MM.1S (cell line): ENCODE results near the gene VPS16.
A peak's percentile ranks its signal among the peaks of the same experiment; 100 is the strongest.
"Not testable (repeated sequence)": the region's sequence is repeated elsewhere in the genome, so short reads cannot be mapped to it uniquely, and the experiment has no call there.

Experiments used
- DNase-seq: peaks from one replicate; pipeline ENCODE4 v3.0.0-alpha.2; 2015
- H2AFZ ChIP-seq: fragments of 300-600 bp; sonication (generic); 2 replicates; pipeline ENCODE4 v1.6.0; 2016; ENCODE audit warnings: antibody characterized with exemption, low read length
- H3F3A ChIP-seq: fragments of 300-600 bp; sonication (generic); 2 replicates; pipeline ENCODE4 v1.6.1; 2016; ENCODE audit warnings: mild to moderate bottlenecking, antibody characterized with exemption, low read length, moderate library complexity, mixed read lengths; ENCODE audit not compliant: insufficient read depth
- H3K27ac ChIP-seq: fragments of 300-600 bp; sonication (generic); 2 replicates; pipeline ENCODE4 v1.5.1; 2016; ENCODE audit warnings: mild to moderate bottlenecking, low read length
- H3K27me3 ChIP-seq: fragments of 300-600 bp; sonication (generic); replicated peaks from 2 replicates; pipeline ENCODE4 v1.6.0; 2016; ENCODE audit warnings: low read length; ENCODE audit not compliant: insufficient read depth
- H3K36me3 ChIP-seq: fragments of 300-600 bp; sonication (generic); replicated peaks from 2 replicates; pipeline ENCODE4 v1.6.1; 2016; ENCODE audit warnings: mild to moderate bottlenecking, low read length, mixed read lengths; ENCODE audit not compliant: insufficient read depth
- H3K4me1 ChIP-seq: fragments of 300-600 bp; sonication (generic); 2 replicates; pipeline ENCODE4 v1.6.1; 2016; ENCODE audit warnings: low read length, mixed read lengths
- H3K4me2 ChIP-seq: fragments of 300-600 bp; sonication (generic); 2 replicates; pipeline ENCODE4 v1.6.0; 2016; ENCODE audit warnings: low read depth, low read length
- H3K4me3 ChIP-seq: fragments of 300-600 bp; sonication (generic); 2 replicates; pipeline ENCODE4 v1.5.1; 2016; ENCODE audit warnings: low read length, mixed read lengths
- H3K79me2 ChIP-seq: fragments of 300-600 bp; sonication (generic); 2 replicates; pipeline ENCODE4 v1.6.1; 2016; ENCODE audit warnings: mixed run types, low read length, mixed read lengths
- H3K9ac ChIP-seq: fragments of 300-600 bp; sonication (generic); 2 replicates; pipeline ENCODE4 v1.6.1; 2016; ENCODE audit warnings: low read length, mixed read lengths
- H3K9me2 ChIP-seq: fragments of 300-600 bp; sonication (generic); replicated peaks from 2 replicates; pipeline ENCODE4 v1.6.1; 2016; ENCODE audit warnings: mild to moderate bottlenecking, low read length, mixed read lengths; ENCODE audit not compliant: insufficient read depth
- H3K9me3 ChIP-seq: fragments of 300-600 bp; sonication (generic); replicated peaks from 2 replicates; pipeline ENCODE4 v1.6.1; 2016; ENCODE audit warnings: mild to moderate bottlenecking, low read length, mixed read lengths; ENCODE audit not compliant: insufficient read depth
- H4K20me1 ChIP-seq: fragments of 300-600 bp; sonication (generic); 2 replicates; pipeline ENCODE4 v1.6.1; 2016; ENCODE audit warnings: mild to moderate bottlenecking, low read length, moderate library complexity, mixed read lengths; ENCODE audit not compliant: insufficient read depth
- CTCF ChIP-seq: fragments of 300-600 bp; sonication (generic); IDR thresholded peaks from 2 replicates; pipeline ENCODE4 v1.5.1; 2016; ENCODE audit warnings: antibody characterized with exemption, low read length, mixed read lengths
- EZH2 ChIP-seq: fragments of 300-600 bp; sonication (generic); optimal IDR thresholded peaks from 2 replicates; pipeline ENCODE3; 2017; ENCODE audit warnings: low read depth, mild to moderate bottlenecking, antibody characterized with exemption, low read length, mixed read lengths
- EZH2phosphoT487 ChIP-seq: fragments of 300-600 bp; sonication (generic); IDR thresholded peaks from 2 replicates; pipeline ENCODE4 v1.6.1; 2018; ENCODE audit warnings: antibody characterized with exemption, low read length

VPS16 gene

GRCh38 chr20:2894221-2894620, 53.7 kb downstream of the VPS16 start:
- H2AFZ ChIP-seq: no peak overlapping the region
- H3K4me2 ChIP-seq: no peak overlapping the region
- H3K79me2 ChIP-seq: peaks cover 91% of the 10 kb centered on the region
- no peak overlapping the region for H3K9ac ChIP-seq
- H3K36me3 ChIP-seq: no peaks in the 10 kb centered on the region
- no peaks in the 10 kb centered on the region for H3K9me3 ChIP-seq
- H3K9me2 ChIP-seq: no peaks in the 10 kb centered on the region
- no peak for DNase-seq
- H3K4me1 ChIP-seq: no peaks in the 10 kb centered on the region
- no peak overlapping the region for H3K4me3 ChIP-seq
- no peaks in the 10 kb centered on the region for H3F3A ChIP-seq
- H4K20me1 ChIP-seq: peaks cover 2% of the 10 kb centered on the region; the same call in 1 of the 2 replicates
- no peak overlapping the region for H3K27ac ChIP-seq
- H3K27me3 ChIP-seq: no peaks in the 10 kb centered on the region
- TF ChIP-seq EZH2 (no peak), EZH2phosphoT487 (no peak), CTCF (no peak)

DNA sequence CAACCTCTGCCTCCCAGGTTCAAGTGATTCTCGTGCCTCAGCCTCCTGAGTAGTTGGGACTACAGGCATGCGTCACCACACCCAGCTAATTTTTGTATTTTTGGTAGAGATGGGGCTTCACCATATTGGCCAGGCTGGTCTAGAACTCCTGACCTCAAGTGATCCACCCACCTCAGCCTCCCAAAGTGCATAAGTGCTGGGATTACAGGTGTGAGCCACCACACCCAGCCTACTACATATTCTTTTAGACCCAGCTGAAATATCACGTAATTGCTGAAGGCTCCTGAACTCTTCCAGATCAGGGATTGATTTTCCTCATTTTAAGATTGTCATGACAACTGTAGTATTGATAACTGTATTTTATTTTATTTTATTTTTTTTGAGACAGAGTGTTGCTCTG, 54.6 kb downstream of the VPS16 start:
- not testable (repeated sequence) for H4K20me1 ChIP-seq, H3K4me3 ChIP-seq, H3F3A ChIP-seq, H3K9me2 ChIP-seq, H3K9me3 ChIP-seq, DNase-seq, H3K27ac ChIP-seq, H2AFZ ChIP-seq, H3K4me2 ChIP-seq, H3K36me3 ChIP-seq, H3K9ac ChIP-seq, H3K27me3 ChIP-seq, H3K4me1 ChIP-seq
- peaks cover 91% of the 10 kb centered on the region for H3K79me2 ChIP-seq

GRCh38 chr20:2899243-2899642, 58.7 kb downstream of the VPS16 start:
- DNase-seq: no peak
- no peak overlapping the region for H2AFZ ChIP-seq
- H3K4me1 ChIP-seq: peaks cover 8% of the 10 kb centered on the region
- H3F3A ChIP-seq: no peaks in the 10 kb centered on the region
- H3K27ac ChIP-seq: no peak overlapping the region
- H3K4me3 ChIP-seq: no peak overlapping the region
- no peak overlapping the region for H3K4me2 ChIP-seq
- no peaks in the 10 kb centered on the region for H3K9me3 ChIP-seq
- H3K27me3 ChIP-seq: no peaks in the 10 kb centered on the region
- no peak overlapping the region for H3K9ac ChIP-seq
- no peaks in the 10 kb centered on the region for H4K20me1 ChIP-seq
- H3K36me3 ChIP-seq: no peaks in the 10 kb centered on the region
- peaks cover 80% of the 10 kb centered on the region for H3K79me2 ChIP-seq
- TF ChIP-seq EZH2: no peak
- no peak for TF ChIP-seq CTCF
- TF ChIP-seq EZH2phosphoT487: no peak
- H3K9me2 ChIP-seq: no peaks in the 10 kb centered on the region

DNA sequence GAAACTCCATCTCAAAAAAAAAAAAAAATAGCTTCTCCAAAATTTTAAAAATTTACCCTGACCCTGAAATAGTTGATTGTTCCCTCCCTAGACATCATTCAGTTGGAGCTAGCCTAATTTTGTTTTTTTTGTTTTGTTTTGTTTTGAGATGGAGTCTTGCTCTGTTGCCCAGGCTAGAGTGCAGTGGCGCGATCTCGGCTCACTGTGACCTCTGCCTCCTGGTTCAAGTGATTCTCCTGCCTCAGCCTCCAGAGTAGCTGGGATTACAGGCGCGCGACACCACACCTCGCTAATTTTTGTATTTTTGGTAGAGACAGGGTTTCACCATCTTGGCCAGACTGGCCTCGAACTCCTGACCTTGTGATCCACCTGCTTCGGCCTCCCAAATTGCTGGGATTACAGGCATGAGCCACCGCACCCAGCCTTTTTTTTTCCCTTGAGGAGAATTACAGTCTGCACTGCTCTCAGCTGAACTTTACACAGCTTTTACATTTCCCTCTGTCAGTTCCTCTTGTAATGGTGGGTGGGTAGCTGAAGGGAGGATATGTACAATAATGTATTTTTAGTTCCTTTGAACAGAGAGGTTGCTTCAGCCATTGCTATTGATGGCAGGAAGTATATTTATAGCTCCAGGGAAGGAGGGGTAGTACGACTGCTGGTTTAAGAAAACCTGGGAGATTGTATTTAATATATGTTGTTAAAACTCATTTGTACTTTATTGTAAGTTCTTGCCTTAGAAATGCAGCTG, 60.5 kb downstream of the VPS16 start:
- H3K4me3 ChIP-seq: no peak overlapping the region
- peaks cover 71% of the 10 kb centered on the region for H3K79me2 ChIP-seq
- no peak overlapping the region for H3K27ac ChIP-seq
- no peaks in the 10 kb centered on the region for H3K9me2 ChIP-seq
- peak; percentile 37 for DNase-seq
- H3K4me1 ChIP-seq: peaks cover 8% of the 10 kb centered on the region
- H3K9ac ChIP-seq: no peak overlapping the region
- no peak for TF ChIP-seq CTCF
- TF ChIP-seq EZH2: no peak
- no peak for TF ChIP-seq EZH2phosphoT487
- no peaks in the 10 kb centered on the region for H3K36me3 ChIP-seq
- H2AFZ ChIP-seq: no peak overlapping the region
- no peaks in the 10 kb centered on the region for H3F3A ChIP-seq
- H3K4me2 ChIP-seq: peak overlapping the region; percentile 4; the same call in 1 of the 2 replicates
- no peaks in the 10 kb centered on the region for H4K20me1 ChIP-seq
- no peaks in the 10 kb centered on the region for H3K27me3 ChIP-seq
- H3K9me3 ChIP-seq: no peaks in the 10 kb centered on the region
